WTC11 (cell line): ENCODE measurements around the gene CNTNAP5. TPM values are rescaled to one million over a fixed set of nuclear protein-coding genes. Genes with fewer than 3 reads are reported as not detected.

ENCODE experiments used
- ATAC-seq: fragments of 200-7000 bp; cut with Tn5 transposase; 2 replicates; pipeline ENCODE4 v1.10.0; 2021; ENCODE audit warnings: mild to moderate bottlenecking, moderate library complexity
- CTCF ChIA-PET: fragments of 300-600 bp; sonication (Branson Sonifier 250); formaldehyde crosslinking; loops from one replicate; lab custom pipeline; 2021; ENCODE audit warnings: antibody characterized with exemption; lab: Charles Lee
- POLR2A ChIA-PET: fragments of 350-600 bp; sonication (Branson Sonifier 250); formaldehyde crosslinking; loops from one replicate; lab custom pipeline; 2021; ENCODE audit warnings: antibody characterized with exemption; lab: Charles Lee
- DNase-seq: peaks from one replicate; pipeline ENCODE4 v3.0.0; 2021; ENCODE audit warnings: low spot score
- H3K27ac Mint-ChIP-seq: 2 replicates; pipeline ENCODE4 v1.8.0; 2021; ENCODE audit warnings: mixed read lengths
- H3K27me3 Mint-ChIP-seq: 2 replicates; pipeline ENCODE4 v1.8.0; 2021; ENCODE audit warnings: low read depth, mild to moderate bottlenecking, moderate library complexity, mixed read lengths
- H3K36me3 Mint-ChIP-seq: 2 replicates; pipeline ENCODE4 v1.8.0; 2021; ENCODE audit warnings: mixed read lengths
- H3K4me1 Mint-ChIP-seq: 2 replicates; pipeline ENCODE4 v1.8.0; 2022; ENCODE audit warnings: mixed read lengths
- H3K4me3 Mint-ChIP-seq: 2 replicates; pipeline ENCODE4 v1.8.0; 2021; ENCODE audit warnings: mild to moderate bottlenecking, moderate library complexity, mixed read lengths
- H3K9me3 Mint-ChIP-seq: 2 replicates; pipeline ENCODE4 v1.8.0; 2021; ENCODE audit warnings: mixed read lengths
- EMX1 ChIP-seq: fragments of 250-450 bp; sonication (Bioruptor Pico); IDR thresholded peaks from 2 replicates; pipeline ENCODE4 v1.8.0; 2021; ENCODE audit warnings: mild to moderate bottlenecking
- FOXP4 ChIP-seq: sonication (generic); formaldehyde crosslinking; IDR thresholded peaks from 2 replicates; pipeline ENCODE4 v1.8.0; 2022; ENCODE audit warnings: mild to moderate bottlenecking, missing genetic modification reagents
- GRHL2 ChIP-seq: fragments of 250-450 bp; sonication (Bioruptor Pico); IDR thresholded peaks from 2 replicates; pipeline ENCODE4 v1.8.0; 2022; ENCODE audit warnings: mild to moderate bottlenecking, moderate library complexity; ENCODE audit not compliant: insufficient replicate concordance, severe bottlenecking
- HMGA2 ChIP-seq: fragments of 250-450 bp; sonication (Bioruptor Pico); IDR thresholded peaks from 2 replicates; pipeline ENCODE4 v1.4.0; 2021; ENCODE audit warnings: mild to moderate bottlenecking, moderate library complexity
- NFATC4 ChIP-seq: fragments of 250-450 bp; sonication (Bioruptor Pico); IDR thresholded peaks from 2 replicates; pipeline ENCODE4 v1.9.0; 2021; ENCODE audit warnings: mild to moderate bottlenecking
- NFE2L1 ChIP-seq: sonication (generic); formaldehyde crosslinking; IDR thresholded peaks from 2 replicates; pipeline ENCODE4 v1.8.1; 2023; ENCODE audit warnings: missing genetic modification reagents
- NR3C1 ChIP-seq: sonication (generic); formaldehyde crosslinking; conservative IDR thresholded peaks from 2 replicates; pipeline ENCODE4 v1.8.1; 2023; ENCODE audit warnings: low read depth, mild to moderate bottlenecking, missing genetic modification reagents
- OVOL2 ChIP-seq: fragments of 250-450 bp; sonication (Bioruptor Pico); IDR thresholded peaks from 2 replicates; pipeline ENCODE4 v1.9.0; 2021; ENCODE audit warnings: mild to moderate bottlenecking, borderline replicate concordance
- RELA ChIP-seq: sonication (generic); formaldehyde crosslinking; IDR thresholded peaks from 2 replicates; pipeline ENCODE4 v1.8.1; 2022; ENCODE audit warnings: missing genetic modification reagents, mild to moderate bottlenecking, borderline replicate concordance
- RORB ChIP-seq: fragments of 250-450 bp; sonication (Bioruptor Pico); IDR thresholded peaks from 2 replicates; pipeline ENCODE4 v1.9.0; 2021; ENCODE audit warnings: mild to moderate bottlenecking
- TEAD1 ChIP-seq: sonication (generic); formaldehyde crosslinking; IDR thresholded peaks from 2 replicates; pipeline ENCODE4 v1.8.0; 2022; ENCODE audit warnings: mild to moderate bottlenecking, missing genetic modification reagents
- ZNF138 ChIP-seq: sonication (generic); formaldehyde crosslinking; conservative IDR thresholded peaks from 2 replicates; pipeline ENCODE4 v1.8.1; 2022; ENCODE audit warnings: mild to moderate bottlenecking, moderate library complexity, missing genetic modification reagents
- ZNF425 ChIP-seq: fragments of 250-450 bp; sonication (Bioruptor Pico); conservative IDR thresholded peaks from 2 replicates; pipeline ENCODE4 v1.9.0; 2021; ENCODE audit warnings: mild to moderate bottlenecking
- total RNA-seq: library from RNA; stranded (reverse); gene quantifications from 3 replicates; pipeline ENCODE4 v1.2.3, GENCODE V29; 2021
- TF ChIP-seq, protein P1 (sequence below): sonication (generic); formaldehyde crosslinking; IDR thresholded peaks from 2 replicates; pipeline ENCODE4 v1.8.1; 2023; ENCODE audit warnings: mild to moderate bottlenecking, missing genetic modification reagents
- TF ChIP-seq, protein P2 (sequence below): sonication (generic); formaldehyde crosslinking; IDR thresholded peaks from 2 replicates; pipeline ENCODE4 v1.8.1; 2023; ENCODE audit warnings: mild to moderate bottlenecking, missing genetic modification reagents, moderate library complexity
- TF ChIP-seq, protein P3 (sequence below): fragments of 200-600 bp; IDR thresholded peaks from 2 replicates; pipeline ENCODE4 v1.8.0; 2022; ENCODE audit warnings: antibody characterized with exemption
- TF ChIP-seq, protein P4 (sequence below): sonication (generic); formaldehyde crosslinking; IDR thresholded peaks from 2 replicates; pipeline ENCODE4 v1.8.0; 2022; ENCODE audit warnings: missing genetic modification reagents
- TF ChIP-seq, protein P5 (sequence below): fragments of 250-450 bp; sonication (Bioruptor Pico); IDR thresholded peaks from 2 replicates; pipeline ENCODE4 v1.8.0; 2021; ENCODE audit warnings: mild to moderate bottlenecking

The CNTNAP5 gene
- total RNA-seq, 1 experiment from 2014 or later, result 0.22 TPM

DNA sequence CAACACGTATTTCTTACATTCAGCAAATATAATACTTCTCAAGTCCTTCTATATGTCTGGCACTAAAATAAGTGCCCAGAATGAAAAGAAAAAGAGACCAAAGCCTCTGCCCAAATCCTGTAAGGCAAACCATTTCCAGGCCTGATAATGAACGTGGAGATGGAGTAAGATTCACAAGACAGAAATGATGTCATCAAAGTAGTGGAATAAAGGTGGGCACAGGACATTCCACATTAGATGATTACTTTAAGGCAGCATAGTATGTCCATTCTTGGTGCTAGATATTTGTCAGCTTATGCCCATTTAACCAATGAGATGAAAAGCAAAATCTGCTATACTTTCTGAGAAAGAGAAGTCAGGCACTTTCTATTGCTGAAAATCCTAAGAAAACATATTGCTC is 38.5 kb downstream of the CNTNAP5 start (continued):
- TF ChIP-seq, protein P1, sequence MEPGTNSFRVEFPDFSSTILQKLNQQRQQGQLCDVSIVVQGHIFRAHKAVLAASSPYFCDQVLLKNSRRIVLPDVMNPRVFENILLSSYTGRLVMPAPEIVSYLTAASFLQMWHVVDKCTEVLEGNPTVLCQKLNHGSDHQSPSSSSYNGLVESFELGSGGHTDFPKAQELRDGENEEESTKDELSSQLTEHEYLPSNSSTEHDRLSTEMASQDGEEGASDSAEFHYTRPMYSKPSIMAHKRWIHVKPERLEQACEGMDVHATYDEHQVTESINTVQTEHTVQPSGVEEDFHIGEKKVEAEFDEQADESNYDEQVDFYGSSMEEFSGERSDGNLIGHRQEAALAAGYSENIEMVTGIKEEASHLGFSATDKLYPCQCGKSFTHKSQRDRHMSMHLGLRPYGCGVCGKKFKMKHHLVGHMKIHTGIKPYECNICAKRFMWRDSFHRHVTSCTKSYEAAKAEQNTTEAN (CRISPR knock-in tag), result no peak
- TF ChIP-seq, protein P2, sequence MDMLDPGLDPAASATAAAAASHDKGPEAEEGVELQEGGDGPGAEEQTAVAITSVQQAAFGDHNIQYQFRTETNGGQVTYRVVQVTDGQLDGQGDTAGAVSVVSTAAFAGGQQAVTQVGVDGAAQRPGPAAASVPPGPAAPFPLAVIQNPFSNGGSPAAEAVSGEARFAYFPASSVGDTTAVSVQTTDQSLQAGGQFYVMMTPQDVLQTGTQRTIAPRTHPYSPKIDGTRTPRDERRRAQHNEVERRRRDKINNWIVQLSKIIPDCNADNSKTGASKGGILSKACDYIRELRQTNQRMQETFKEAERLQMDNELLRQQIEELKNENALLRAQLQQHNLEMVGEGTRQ (CRISPR knock-in tag), result no peak

- H3K4me3 Mint-ChIP-seq, result no peak overlapping the region
- TF ChIP-seq GRHL2 (CRISPR knock-in tag) (no peak), RORB (no peak), NR3C1 (CRISPR knock-in tag) (no peak)
- ChIA-PET POLR2A (no interaction called here), CTCF (no interaction called here)
- H3K27ac Mint-ChIP-seq, result no peak overlapping the region
- peaks cover 8% of the 10 kb centered on the region for H3K4me1 Mint-ChIP-seq
- H3K9me3 Mint-ChIP-seq, result peaks cover 23% of the 10 kb centered on the region
- ATAC-seq (no peak), DNase-seq (no peak)
- 0 out of 2 replicates have a peak, but pooled peaks cover 3% of the 10 kb centered on the region for H3K27me3 Mint-ChIP-seq
- peaks cover 4% of the 10 kb centered on the region; the same call in 1 of the 2 replicates for H3K36me3 Mint-ChIP-seq
Observed at GRCh38 chr2:124065636-124066035, 40.5 kb downstream of the CNTNAP5 start.

DNA sequence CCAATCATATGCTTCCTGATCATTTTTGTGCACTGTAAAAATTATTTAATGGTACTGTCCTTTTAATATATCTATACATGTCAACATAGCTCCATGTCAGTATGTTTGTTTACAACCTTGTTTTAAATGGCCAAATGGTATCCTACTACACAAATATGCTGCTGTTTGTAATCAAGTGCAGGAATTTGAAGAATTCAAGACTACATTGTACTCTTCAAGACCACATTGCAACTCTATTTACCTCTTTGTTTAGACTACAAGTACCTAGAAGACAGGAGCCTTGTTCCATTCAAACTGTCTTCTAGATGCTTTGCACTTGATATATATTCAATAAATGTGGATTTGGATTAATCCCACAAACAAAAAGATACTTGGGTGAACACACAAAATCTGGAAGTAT is 41.7 kb downstream of the CNTNAP5 start:
- POLR2A ChIA-PET, result no interaction called here
- no peak overlapping the region for H3K27ac Mint-ChIP-seq

DNA sequence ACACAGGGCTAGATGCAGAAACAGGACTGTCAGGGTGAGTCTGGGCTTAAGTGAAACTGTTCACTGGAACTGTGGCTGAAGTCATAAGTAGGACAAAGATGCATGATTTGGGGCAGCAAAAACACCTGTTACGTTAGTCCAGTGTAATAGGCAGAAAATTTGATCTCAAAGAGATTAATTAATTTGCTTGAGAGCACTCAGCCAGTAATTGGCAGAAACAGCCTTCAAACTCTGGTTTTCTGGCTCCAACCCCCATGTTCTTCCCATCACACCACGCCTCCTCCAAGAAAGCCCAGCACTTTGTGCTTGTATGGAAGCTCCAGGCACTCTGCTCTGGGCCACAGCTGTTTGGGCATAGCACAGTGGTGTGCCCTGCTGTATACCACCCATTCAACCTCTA is 54.0 kb downstream of the CNTNAP5 start:
- Mint-ChIP-seq H3K4me1 (no peaks in the 10 kb centered on the region), H3K27me3 (no peaks in the 10 kb centered on the region), H3K36me3 (no peaks in the 10 kb centered on the region), H3K27ac (no peak overlapping the region), H3K9me3 (peaks cover 7% of the 10 kb centered on the region), H3K4me3 (no peak overlapping the region)
- ChIA-PET POLR2A (no interaction called here), CTCF (no interaction called here)
- ATAC-seq (no peak), DNase-seq (no peak)
- TF ChIP-seq ZNF425 (CRISPR knock-in tag) (no peak), TEAD1 (CRISPR knock-in tag) (no peak), EMX1 (no peak), RELA (no peak), GRHL2 (CRISPR knock-in tag) (no peak), ZNF138 (CRISPR knock-in tag) (no peak), NFATC4 (CRISPR knock-in tag) (no peak), NFE2L1 (CRISPR knock-in tag) (no peak), FOXP4 (CRISPR knock-in tag) (no peak)
- TF ChIP-seq, protein P3, sequence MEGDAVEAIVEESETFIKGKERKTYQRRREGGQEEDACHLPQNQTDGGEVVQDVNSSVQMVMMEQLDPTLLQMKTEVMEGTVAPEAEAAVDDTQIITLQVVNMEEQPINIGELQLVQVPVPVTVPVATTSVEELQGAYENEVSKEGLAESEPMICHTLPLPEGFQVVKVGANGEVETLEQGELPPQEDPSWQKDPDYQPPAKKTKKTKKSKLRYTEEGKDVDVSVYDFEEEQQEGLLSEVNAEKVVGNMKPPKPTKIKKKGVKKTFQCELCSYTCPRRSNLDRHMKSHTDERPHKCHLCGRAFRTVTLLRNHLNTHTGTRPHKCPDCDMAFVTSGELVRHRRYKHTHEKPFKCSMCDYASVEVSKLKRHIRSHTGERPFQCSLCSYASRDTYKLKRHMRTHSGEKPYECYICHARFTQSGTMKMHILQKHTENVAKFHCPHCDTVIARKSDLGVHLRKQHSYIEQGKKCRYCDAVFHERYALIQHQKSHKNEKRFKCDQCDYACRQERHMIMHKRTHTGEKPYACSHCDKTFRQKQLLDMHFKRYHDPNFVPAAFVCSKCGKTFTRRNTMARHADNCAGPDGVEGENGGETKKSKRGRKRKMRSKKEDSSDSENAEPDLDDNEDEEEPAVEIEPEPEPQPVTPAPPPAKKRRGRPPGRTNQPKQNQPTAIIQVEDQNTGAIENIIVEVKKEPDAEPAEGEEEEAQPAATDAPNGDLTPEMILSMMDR, result no peak
- TF ChIP-seq, protein P4, sequence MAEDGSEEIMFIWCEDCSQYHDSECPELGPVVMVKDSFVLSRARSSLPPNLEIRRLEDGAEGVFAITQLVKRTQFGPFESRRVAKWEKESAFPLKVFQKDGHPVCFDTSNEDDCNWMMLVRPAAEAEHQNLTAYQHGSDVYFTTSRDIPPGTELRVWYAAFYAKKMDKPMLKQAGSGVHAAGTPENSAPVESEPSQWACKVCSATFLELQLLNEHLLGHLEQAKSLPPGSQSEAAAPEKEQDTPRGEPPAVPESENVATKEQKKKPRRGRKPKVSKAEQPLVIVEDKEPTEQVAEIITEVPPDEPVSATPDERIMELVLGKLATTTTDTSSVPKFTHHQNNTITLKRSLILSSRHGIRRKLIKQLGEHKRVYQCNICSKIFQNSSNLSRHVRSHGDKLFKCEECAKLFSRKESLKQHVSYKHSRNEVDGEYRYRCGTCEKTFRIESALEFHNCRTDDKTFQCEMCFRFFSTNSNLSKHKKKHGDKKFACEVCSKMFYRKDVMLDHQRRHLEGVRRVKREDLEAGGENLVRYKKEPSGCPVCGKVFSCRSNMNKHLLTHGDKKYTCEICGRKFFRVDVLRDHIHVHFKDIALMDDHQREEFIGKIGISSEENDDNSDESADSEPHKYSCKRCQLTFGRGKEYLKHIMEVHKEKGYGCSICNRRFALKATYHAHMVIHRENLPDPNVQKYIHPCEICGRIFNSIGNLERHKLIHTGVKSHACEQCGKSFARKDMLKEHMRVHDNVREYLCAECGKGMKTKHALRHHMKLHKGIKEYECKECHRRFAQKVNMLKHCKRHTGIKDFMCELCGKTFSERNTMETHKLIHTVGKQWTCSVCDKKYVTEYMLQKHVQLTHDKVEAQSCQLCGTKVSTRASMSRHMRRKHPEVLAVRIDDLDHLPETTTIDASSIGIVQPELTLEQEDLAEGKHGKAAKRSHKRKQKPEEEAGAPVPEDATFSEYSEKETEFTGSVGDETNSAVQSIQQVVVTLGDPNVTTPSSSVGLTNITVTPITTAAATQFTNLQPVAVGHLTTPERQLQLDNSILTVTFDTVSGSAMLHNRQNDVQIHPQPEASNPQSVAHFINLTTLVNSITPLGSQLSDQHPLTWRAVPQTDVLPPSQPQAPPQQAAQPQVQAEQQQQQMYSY (CRISPR knock-in tag), result no peak

More for the DNA sequence above, 41.7 kb downstream of the CNTNAP5 start:
- DNase-seq, result no peak
- H3K36me3 Mint-ChIP-seq, result peaks cover 4% of the 10 kb centered on the region; the same call in 1 of the 2 replicates
- peak; percentile 63 for ATAC-seq
- H3K27me3 Mint-ChIP-seq, result 0 out of 2 replicates have a peak, but pooled peaks cover 3% of the 10 kb centered on the region
- TF ChIP-seq, protein P5, sequence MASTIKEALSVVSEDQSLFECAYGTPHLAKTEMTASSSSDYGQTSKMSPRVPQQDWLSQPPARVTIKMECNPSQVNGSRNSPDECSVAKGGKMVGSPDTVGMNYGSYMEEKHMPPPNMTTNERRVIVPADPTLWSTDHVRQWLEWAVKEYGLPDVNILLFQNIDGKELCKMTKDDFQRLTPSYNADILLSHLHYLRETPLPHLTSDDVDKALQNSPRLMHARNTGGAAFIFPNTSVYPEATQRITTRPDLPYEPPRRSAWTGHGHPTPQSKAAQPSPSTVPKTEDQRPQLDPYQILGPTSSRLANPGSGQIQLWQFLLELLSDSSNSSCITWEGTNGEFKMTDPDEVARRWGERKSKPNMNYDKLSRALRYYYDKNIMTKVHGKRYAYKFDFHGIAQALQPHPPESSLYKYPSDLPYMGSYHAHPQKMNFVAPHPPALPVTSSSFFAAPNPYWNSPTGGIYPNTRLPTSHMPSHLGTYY, result no peak
- TF ChIP-seq OVOL2 (CRISPR knock-in tag) (no peak), HMGA2 (CRISPR knock-in tag) (no peak)
- CTCF ChIA-PET, result no interaction called here
- H3K4me3 Mint-ChIP-seq, result no peak overlapping the region
- peaks cover 8% of the 10 kb centered on the region for H3K4me1 Mint-ChIP-seq
- peaks cover 23% of the 10 kb centered on the region for H3K9me3 Mint-ChIP-seq
